ENCODE results near the gene CYB561D2. TPM values are rescaled to one million over a fixed set of nuclear protein-coding genes. Genes with fewer than 3 reads are reported as not detected.
A peak's percentile ranks its signal among the peaks of the same experiment; 100 is the strongest.

Gene CYB561D2
- total and polyA plus RNA-seq, 9 of the 15 experiments (the other 6 are each of a cell fraction or from before 2014, with no cell fraction given) = 4.2 to 16.6 (median 9.4) TPM

- TF ChIP-seq DMBX1 (CRISPR knock-in tag; IDR thresholded peaks at IDR 0.05; ENCODE audit: borderline replicate concordance) (no peak), CREB1 (IDR thresholded peaks at IDR 0.05) (no peak), CREB1 (CRISPR knock-in tag; IDR thresholded peaks at IDR 0.05) (no peak), CTCF (IDR thresholded peaks at IDR 0.05 in 2 of 3, conservative IDR thresholded peaks at IDR 0.05 in 1 of 3; ENCODE audit: insufficient read depth in 2 of 3, low read depth in 1 of 3, low read length in 3 of 3) (peak; percentile 46 to 72 (median 55)), ZNF263 (CRISPR knock-in tag; IDR thresholded peaks at IDR 0.05; ENCODE audit: borderline replicate concordance) (0 out of 2 replicates have a peak, but pooled peaks have one; percentile 15), C11orf30 (IDR thresholded peaks at IDR 0.05; ENCODE audit: low read depth) (no peak), DEAF1 (CRISPR knock-in tag; IDR thresholded peaks at IDR 0.05) (peak; percentile 59), NFIC (IDR thresholded peaks at IDR 0.05) (no peak), TCF7L2 (IDR thresholded peaks at IDR 0.05; ENCODE audit: low read depth, low read length) (no peak), L3MBTL2 (IDR thresholded peaks at IDR 0.05) (peak; percentile 82), RBM22 (IDR thresholded peaks at IDR 0.05; ENCODE audit: low read depth, low read length, poor library complexity, severe bottlenecking) (no peak)
Measured at GRCh38 chr3:50370594-50370993, 19.9 kb downstream of the CYB561D2 start (continued).
